GM21717 (cell line): ENCODE measurements around the gene ZXDB.
"Not testable (repeated sequence)": the region's sequence is repeated elsewhere in the genome, so short reads cannot be mapped to it uniquely, and the experiment has no call there.

Experiments used
- ATAC-seq: cut with Tn5 transposase; IDR thresholded peaks from one replicate; pipeline ENCODE4 v1.9.1; 2021; ENCODE audit warnings: mild to moderate bottlenecking, moderate library complexity; ENCODE audit not compliant: unreplicated experiment

The ZXDB gene

DNA sequence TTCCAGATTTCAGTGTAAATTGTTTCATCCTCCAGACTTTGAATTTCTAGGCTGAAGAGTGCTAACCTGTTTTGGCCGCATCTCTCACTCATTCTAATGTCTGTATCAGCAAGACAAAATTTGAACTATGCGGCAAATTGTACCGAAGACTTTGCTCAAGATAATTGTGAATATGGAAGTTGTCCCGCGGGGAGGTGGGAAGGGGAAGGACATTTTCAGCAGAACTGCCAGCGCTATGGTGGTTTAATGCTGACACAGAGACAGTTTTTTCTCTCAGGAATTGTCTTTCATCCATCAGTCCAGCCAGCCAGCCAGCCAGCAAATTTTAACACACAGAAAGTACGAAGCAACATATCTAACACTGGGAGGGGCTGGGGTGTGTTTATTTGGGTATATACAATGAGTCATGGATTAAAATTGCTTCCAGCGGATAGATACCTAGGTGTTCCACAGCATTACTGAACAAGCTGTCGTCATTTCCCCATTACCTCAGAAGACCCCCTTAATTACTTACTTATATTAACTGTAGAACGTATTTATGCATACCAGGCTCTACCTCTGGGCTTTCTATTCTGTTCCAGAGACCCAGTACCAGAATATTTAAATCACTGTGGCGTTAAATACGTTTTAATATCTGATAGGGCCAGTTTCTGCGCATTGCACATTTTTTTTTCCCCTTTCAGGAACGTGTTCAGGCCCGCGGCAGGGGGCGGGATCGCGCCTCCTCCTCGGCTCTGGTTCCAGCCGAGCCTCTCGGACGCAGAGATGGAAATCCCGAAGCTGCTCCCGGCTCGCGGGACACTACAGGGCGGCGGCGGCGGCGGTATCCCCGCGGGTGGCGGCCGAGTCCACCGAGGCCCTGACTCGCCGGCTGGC lies at the start of gene ZXDB:
ZXDB (plus strand) TSS at position 728 of the 876 bp plus-strand sequence; CDS start at position 766, 38 bp downstream.
- peak; percentile 46 for ATAC-seq

DNA sequence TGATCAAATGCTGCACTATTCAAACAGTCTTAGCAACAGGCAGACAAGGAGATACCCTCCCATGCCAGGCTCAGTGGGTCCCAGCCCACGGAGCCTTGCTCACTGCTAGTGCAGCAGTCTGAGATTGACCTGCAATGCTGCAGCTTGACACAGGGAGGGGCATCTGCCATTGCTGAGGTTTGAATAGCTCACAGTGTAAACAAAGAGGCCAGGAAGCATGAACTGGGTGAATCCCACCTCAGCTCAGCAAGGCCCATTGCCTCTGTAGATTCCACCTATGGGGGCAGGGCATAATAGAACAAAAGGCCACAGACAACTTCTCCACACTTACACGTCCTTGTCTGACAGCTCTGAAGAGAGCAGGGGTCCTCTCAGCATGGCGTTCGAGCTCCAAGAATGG lies 26.6 kb upstream of the ZXDB start:
- ATAC-seq, result no peak

DNA sequence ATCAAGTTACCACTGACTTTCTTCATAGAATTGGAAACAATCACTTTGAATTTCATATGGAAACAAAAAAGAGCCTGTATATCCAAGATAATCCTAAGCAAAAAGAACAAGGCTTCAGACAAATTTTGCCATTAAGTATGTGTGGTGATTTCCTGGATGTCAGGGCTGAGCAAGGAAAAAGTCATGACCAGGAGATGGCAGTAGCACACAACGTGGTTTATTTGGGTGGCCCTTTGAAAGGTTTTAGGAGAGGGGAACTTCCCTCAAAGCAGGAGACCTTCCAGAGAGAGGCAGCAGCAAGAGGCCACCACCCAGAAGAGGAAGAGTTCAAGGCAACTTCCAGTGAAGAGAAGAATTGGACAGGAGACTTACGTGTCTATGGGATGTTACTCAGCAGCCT lies 18.1 kb upstream of the ZXDB start:
- ATAC-seq, result peak; percentile 56

DNA sequence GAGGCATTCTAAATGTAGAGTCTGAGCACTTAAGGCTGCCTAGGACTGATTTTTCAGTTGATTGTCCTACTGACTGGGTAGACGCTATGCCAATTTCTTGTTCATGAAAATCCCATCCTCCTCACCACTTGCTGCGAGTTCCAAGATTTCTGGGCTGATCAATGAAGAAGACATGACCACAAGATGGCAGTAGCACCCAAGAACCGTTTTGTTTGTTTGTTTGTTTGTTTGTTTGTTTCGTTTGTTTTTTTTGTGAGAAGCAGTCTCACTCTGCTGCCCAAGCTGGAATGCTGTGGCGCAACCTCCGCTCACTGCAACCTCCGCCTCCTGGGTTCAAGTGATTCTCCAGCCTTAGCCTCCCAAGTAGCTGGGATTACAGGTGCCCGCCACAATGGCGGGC lies 8.9 kb upstream of the ZXDB start:
- ATAC-seq, result not testable (repeated sequence)

DNA sequence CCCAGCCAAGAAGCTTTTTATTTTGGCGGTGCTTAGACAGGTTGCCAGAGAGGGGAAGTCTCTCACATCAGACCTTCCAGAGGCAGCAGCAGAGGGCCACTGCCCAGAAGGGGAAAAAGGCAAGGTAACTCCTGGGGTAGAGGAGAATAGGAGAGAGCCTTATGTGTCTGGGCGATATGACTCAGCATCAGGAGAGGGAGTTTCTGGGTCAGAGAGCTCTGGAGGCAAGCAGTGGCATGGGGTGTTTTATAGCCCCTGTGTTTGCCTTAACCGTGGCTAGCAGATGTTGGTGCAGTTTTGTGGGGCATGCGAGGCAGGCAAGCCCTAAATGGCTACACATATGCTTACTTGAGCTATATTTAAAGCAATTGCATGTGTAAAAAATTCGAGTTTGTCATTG lies 8.3 kb upstream of the ZXDB start:
- ATAC-seq, result no peak

DNA sequence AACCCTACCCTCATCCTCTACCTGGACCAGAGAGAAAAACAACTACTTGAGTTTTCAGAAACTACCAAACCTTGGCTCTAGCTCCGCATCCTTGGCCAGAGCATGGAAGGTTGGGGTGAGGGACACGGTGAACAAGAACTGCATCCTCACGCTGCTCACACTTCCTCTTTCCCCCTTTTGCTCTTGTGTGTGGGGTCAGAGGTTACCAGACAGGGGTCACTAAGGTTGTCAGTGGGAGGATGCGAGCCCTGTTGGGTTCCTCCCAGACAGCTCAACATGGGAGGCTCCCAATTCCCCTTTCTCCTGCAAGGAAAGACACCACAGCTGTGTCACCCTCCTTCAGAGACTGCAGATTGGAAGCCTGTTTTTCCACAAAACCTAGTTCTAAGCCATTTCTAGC lies 5.5 kb upstream of the ZXDB start:
- no peak for ATAC-seq

DNA sequence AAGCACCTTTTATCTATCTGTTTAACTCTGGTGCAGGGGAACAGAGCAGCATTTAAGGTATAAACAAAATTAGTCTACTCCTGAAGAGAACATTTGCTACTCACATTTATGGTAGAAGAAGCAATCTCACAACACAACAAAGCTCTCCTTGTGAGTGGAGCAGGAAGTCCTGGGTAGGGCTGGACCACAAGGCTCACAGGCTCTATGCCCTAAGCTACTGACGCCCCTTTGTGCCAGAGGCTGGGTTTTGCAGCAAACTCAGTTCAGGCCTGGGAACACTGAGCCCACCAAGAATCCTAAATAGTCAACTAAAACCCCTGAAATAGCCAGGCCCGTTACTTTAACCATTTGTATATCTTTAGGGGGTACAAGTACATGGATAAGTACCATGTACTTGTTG lies 4.7 kb upstream of the ZXDB start:
- ATAC-seq, result no peak

DNA sequence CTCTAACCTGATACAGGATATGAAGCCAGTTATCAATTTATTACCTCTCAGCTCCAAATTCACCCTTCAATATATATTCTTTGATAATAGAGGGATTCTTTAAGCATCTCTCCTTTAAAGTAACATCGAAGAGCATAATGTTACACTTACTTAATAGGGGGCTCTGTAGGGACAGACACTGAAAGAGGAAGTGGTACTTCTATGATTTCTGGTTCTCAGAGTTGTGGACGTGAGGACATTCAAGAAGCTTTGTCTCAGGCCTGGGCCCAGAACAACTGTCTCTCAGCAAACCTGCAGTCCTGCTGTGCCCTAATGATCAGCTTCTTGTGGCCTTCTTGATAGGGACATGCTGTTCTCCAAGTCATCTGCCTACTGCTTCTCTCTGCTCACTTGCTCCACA lies 4.2 kb upstream of the ZXDB start:
- ATAC-seq, result no peak

DNA sequence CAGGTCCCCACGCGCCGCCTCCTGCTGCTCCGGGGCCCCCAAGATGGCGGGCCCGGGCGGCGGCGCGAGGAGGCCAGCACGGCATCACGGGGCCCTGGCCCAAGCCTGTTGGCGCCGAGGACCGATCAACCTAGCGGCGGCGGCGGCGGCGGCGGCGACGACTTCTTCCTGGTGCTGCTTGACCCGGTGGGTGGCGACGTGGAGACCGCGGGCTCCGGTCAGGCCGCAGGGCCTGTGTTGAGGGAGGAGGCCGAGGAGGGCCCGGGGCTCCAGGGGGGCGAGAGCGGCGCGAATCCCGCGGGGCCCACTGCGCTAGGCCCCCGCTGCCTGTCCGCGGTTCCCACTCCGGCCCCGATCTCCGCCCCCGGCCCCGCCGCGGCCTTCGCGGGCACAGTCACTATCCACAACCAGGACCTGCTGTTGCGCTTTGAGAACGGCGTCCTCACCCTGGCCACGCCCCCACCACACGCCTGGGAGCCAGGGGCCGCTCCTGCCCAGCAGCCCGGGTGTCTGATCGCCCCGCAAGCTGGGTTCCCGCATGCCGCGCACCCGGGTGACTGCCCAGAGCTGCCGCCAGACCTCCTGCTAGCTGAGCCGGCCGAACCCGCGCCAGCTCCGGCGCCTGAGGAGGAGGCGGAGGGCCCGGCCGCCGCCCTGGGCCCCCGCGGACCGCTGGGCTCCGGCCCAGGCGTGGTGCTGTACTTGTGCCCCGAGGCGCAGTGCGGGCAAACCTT lies 516 bp downstream of the ZXDB start:
- peak; percentile 87 for ATAC-seq

DNA sequence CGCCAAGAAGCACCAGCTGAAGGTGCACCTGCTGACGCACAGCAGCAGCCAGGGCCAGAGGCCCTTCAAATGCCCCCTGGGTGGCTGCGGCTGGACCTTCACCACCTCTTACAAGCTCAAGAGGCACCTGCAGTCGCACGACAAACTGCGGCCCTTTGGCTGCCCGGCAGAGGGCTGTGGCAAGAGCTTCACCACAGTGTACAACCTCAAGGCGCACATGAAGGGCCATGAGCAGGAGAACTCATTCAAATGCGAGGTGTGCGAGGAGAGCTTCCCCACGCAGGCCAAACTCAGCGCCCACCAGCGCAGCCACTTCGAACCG lies 1.0 kb downstream of the ZXDB start:
- ATAC-seq, result peak; percentile 56

DNA sequence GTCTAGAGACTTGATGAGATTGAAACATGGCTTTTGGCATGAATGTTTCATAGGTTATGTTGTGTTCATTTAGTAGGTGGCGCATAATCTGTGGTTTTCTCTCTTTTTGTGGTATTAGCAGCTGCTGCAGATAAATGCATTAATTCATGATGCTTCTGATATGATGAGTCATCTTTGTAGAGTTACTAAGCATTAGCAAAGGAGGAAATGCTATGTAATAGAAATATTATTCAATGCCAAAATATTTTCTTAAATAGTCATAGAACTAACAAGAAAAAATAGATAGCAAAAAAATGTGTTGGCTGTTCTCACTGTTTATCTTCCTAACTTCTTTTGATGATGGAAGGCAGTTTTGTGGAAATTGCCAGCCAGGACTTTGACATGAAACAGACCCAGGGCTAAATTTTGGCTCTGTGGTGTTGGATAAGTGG lies 3.6 kb downstream of the ZXDB start:
- no peak for ATAC-seq

DNA sequence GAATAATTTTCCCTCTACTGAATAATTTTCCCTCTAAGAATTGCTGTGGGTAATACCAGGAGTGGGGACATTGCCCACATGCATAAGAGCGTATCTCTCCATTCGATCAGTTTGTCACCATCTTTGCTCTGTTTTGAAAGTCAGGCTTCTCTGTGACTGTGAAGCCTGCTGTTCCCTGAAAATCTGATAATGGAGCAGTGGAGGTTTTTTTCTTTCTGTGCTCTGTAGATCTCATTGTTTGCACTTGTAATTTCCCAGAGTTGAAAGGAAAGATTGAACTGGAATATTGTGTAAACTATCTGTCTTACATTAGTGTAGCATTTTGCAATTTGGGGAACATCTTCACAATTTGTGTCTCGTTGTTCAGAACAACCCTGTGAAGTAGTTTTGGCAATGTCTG lies 4.3 kb downstream of the ZXDB start:
- no peak for ATAC-seq

DNA sequence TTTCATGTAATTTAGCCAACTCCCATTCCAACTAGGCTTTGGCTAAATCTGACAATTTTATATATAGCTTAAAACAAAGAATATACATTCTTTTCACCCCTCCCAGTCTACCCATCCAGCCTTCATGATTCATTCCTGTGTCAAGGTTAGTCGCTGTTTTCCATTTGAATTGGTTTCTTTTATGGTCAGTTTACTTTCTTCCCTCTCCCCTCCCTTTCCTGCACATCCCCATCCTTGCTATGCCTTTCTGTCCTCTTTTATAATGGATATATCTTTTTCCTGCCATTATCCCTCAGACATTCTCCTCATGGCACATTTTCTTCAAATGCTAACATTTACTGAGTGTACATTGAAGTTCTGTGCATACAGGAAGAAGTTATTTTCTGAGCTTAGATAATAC lies 4.7 kb downstream of the ZXDB start:
- ATAC-seq, result no peak

DNA sequence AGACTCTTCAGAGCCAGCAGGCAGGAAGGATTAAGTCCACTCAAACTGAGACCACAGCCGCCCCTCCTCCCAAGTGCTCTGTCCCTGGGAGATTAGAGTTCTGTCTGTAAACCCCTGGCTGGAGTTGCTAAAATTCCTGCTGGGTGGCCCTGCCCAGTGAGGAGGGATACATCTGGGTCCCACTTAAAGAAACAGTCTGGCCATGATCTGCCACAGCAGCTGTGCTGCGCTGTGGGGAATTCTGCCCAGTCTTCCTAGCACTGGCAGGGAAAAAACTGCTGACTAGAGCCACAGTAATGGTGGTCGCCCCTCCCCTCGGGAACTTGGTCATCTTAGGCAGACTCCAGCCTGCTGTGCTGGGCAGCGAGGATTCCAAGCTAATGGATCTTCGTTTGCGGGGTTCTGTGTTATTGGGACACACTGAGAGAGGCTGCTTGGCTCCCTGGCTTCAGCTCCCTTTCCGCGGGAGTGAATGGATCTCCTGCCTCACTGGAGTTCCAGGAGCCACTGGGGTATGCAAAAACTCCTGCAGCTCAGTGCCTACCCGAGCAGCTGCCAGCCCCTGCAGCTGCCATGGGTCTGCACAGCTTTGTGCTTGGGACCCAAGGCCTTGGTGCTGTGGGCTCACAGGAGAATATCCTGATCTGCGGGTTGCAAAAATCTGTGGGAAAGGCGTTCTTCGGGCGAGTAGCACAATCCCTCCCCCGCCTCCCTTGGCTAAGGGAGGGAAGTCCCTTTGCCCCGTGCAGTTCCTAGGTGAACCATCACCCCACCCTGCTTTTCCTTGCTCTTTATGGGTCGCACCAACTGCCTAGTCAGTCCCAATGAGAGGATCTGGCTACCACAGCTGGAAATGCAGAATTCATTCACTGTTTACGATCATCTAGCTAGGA lies 15.7 kb downstream of the ZXDB start:
- ATAC-seq, result no peak

DNA sequence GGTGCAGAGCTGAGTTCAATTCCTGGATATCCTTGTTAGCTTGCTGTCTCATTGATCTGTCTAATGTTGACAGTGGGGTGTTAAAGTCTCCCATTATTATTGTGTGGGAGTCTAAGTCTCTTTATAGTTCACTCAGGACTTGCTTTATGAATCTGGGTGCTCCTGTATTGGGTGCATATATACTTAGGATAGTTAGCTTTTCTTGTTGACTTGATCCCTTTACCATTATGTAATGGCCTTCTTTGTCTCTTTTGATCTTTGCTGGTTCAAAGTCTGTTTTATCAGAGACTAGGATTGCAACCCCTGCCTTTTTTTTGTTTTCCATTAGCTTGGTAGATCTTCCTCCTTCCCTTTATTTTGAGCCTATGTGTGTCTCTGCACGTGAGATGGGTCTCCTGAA lies 21.5 kb downstream of the ZXDB start:
- not testable (repeated sequence) for ATAC-seq

DNA sequence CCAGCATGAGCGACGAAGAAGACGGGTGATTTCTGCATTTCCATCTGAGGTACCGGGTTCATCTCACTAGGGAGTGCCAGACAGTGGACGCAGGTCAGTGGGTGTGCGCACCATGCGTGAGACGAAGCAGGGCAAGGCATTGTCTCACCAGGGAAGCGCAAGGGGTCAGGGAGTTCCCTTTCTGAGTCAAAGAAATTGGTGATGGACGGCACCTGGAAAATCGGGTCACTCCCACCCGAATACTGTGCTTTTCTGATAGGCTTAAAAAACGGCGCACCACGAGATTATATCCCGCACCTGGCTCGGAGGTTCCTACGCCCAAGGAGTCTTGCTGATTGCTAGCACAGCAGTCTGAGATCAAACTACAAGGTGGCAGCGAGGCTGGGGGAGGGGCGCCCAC lies 37.6 kb downstream of the ZXDB start:
- not testable (repeated sequence) for ATAC-seq

DNA sequence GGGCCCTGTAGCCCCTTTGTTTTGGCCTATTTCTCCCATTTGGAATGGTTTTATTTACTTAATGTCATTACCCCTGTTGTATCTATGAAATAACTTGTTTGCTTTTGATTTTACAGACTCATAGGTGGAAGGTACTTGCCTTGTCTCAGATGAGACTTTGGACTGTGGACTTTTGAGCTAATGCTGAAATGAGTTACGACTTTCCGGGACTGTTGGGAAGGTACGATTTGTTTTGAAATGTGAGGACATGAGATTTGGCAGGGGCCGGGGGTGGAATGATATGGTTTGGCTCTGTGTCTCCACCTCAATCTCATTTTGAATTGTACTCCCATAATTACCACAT lies 48.8 kb downstream of the ZXDB start:
- ATAC-seq, result no peak

DNA sequence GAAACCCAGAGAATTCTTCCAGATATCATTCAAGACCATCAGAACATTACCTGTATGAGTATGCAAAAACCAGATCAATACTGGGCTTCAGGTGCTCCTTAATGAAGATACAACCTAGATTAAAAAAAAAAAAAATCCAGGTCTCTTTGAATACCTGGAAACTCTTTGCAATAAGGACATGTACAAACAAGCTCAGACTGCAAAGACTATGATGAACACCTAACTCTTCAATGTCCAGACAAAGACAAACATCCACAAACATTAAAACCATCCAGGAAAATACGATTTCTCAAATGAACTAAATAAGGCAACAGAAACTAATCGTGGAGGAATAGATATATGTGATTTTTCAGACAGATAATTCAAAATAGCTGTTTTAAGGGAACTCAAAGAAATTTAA lies 49.5 kb downstream of the ZXDB start:
- no peak for ATAC-seq

DNA sequence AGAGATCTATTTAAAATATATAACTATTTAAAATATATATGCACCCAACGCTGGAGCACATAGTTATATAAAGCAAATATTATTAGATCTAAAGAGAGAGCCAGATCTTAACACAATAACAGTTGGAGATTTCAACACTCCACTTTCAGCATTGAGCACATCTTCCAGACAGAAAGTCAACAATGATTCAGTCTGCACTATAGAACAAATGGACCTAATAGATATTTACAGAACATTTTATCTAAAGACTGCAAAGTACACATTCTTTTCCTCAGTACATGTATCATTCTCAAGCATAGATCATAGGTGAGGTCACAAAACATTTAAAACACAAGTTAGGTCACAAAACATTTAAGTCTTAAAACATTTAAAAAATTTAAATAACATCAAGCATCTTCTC lies 51.9 kb downstream of the ZXDB start:
- ATAC-seq, result no peak

DNA sequence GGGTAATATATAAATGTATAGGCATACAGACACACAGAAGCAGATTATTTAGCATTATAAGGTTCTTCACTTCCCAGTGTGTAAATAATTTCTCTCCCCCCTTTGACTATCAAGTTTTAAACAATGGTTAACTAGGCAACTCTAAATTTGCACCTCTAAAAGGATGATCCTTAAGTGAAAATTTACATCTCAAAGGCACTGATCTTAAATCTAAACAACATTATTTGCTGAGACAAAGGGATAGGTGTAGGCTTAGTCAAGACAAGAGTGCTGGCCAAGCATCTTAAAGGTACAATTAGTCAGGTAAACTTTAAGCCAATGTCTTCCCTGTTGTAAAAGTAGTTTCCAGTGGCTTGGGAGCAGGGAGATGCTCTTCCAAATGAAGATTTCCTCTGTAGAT lies 55.2 kb downstream of the ZXDB start:
- ATAC-seq, result no peak
